NCI-H1048 (cell line): Measurements from ENCODE around the gene BCAS3.
A peak's percentile ranks its signal among the peaks of the same experiment; 100 is the strongest.

Source experiments
- DNase-seq: peaks from one replicate; lab custom pipeline; 2025; lab: John Stamatoyannopoulos, UW

Gene BCAS3

DNA sequence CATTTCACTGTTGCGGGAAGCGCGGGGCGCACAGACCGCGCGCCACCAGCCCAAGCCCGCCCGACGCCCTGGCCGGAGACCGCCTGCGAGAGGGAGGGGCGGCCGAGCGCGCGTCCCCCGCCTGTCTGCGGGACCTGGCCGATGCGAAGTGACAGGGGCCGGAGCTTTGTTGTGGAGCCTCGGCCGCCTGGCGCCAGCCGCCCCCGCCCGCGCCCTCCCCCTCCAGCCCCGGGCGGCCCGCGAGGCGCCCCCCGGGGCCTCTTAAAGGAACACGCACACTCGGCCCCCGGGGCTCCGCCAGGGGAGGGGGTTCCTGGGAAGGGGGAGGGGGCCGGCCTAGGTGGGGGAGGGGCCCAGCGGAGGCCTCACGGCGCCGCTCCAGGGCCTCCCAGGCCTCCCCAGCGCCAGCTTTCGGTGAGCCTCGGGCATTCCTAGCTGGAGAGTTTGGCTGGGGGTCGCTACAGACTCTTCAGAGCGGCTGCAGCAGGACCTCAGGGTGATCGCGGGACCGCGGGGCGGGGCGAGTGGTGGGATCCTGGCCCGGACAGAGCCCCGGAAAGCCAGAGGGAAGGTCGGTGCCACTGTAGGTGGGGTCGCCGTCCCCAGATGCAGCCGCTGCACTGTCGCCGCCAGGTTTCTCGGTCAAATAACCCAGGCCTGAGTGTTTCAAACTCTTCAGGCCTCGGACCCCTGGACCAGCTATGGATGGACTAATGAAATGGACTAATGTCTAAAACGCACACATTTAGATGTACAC is 719.6 kb downstream of the BCAS3 start:
- DNase-seq = no peak

DNA sequence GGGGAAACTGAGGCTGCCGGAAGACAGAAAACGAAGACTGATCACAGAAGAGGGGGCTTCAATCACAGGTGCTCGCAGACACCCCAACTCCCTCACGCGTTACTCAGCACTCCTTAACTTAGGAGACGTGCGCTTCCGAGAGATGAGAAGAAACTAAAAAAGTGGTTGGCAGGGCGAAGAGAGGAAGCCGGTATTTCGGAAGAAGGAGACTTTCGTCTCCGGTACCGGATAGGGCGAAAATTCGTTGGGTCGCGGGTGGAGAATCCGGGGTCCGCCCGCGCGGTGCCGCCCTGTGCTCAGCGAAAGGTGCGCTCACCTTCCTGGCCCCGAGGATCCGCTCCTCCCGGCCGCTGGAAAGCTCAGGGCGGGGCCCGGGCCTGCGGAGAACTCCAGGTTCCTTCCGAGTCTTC is 721.1 kb downstream of the BCAS3 start:
- no peak for DNase-seq

GRCh38 chr17:61399131-61400065 is 721.7 kb downstream of the BCAS3 start, which contains the start of gene TBX2:
TSS of gene TBX2 (plus strand) at chr17:61399843. CDS start at chr17:61400177, 334 bp downstream.
- peak; percentile 83 for DNase-seq

DNA sequence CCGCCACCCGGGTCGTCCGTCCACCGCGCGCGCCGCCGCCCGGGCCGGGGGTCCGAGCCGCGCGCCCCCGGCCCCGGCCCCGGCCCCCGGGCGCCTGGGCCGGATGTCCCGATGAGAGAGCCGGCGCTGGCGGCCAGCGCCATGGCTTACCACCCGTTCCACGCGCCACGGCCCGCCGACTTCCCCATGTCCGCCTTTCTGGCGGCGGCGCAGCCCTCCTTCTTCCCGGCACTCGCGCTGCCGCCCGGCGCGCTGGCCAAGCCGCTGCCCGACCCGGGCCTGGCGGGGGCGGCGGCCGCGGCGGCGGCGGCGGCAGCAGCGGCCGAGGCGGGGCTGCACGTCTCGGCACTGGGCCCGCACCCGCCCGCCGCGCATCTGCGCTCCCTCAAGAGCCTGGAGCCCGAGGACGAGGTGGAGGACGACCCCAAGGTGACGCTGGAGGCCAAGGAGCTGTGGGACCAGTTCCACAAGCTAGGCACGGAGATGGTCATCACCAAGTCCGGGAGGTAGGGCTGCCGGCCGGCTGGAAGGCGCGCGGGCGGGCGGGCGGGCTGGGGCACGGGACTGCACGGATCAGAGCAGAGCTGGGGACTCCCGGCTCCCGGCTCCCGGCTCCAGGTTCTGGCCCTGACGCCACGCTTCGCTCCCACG is 722.5 kb downstream of the BCAS3 start:
- DNase-seq = no peak

GRCh38 chr17:61400717-61401388 is 723.2 kb downstream of the BCAS3 start:
- no peak for DNase-seq

- DNase-seq = no peak
Observed at GRCh38 chr17:61401389-61402072, 723.9 kb downstream of the BCAS3 start.

DNA sequence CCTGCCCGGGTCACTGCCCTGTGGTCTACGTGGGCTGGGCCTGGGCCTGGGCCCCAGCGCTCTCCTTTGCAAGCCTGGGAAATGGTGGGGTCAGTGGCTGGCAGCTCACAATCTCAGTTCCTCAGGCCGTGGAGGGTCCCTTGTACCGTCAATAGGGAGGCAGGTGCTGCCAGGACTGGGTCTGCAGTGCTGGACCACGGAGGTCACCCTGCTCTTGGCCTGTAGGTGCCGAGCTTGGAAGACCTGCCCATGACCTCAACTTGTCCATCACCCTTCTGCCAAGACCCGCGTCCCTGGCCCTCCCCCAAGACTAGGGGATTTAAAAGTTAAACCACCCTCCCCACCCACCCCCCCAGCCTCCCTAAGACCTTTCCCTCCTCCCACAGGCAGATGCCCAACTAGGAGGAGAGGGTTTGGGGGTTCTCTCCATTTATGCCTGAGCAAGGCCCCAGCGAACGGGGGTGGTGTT is 724.5 kb downstream of the BCAS3 start:
- DNase-seq = no peak

DNA sequence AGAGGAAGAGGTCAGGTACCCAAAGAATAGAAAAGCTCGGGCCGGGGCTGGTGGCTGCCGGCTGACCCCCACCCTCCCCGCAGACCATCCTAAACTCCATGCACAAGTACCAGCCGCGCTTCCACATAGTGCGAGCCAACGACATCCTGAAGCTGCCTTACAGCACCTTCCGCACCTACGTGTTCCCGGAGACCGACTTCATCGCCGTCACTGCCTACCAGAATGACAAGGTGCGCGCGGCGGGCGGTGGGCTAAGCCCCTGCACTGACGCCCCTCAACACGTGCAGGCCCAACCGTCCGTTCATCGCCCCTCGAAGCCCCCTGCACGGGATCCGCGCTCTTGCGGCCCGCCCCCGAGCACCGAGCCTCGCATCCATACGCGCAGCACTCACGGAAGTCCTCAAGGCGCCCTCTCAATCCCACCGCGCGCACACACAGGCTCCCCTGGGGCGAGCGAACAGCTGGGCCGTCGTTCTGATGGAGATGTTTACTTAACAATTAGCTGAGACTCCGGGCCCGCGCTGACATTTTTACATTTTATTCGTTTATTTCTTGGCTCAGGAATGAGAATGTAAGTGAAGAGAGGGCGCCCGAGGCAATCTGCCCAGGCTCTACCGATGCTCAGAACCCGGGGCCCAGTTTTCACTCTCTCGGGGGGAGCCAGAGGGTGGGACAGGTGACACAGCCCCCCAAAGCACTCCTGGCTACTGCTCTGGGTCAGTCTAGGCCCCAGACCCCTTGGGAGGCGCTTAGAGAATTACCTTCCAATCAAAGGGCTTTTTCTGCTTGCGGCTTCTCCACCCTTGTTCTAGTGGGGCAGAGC is 725.5 kb downstream of the BCAS3 start:
- DNase-seq = no peak

- DNase-seq = no peak
Observed at GRCh38 chr17:61403801-61404662, 726.4 kb downstream of the BCAS3 start.

DNA sequence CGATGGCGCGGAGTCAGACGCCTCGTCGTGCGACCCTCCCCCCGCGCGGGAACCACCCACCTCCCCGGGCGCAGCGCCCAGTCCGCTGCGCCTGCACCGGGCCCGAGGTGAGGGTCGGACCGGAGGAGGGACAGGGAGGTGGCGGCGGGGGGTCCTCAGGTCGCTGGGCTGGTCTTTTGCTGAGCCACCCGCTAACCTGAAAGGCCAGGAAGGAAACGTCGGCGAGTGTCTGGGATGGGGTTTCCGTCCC is 726.9 kb downstream of the BCAS3 start:
- DNase-seq = no peak

- DNase-seq = no peak
Observed at GRCh38 chr17:61404913-61405685, 727.4 kb downstream of the BCAS3 start.

DNA sequence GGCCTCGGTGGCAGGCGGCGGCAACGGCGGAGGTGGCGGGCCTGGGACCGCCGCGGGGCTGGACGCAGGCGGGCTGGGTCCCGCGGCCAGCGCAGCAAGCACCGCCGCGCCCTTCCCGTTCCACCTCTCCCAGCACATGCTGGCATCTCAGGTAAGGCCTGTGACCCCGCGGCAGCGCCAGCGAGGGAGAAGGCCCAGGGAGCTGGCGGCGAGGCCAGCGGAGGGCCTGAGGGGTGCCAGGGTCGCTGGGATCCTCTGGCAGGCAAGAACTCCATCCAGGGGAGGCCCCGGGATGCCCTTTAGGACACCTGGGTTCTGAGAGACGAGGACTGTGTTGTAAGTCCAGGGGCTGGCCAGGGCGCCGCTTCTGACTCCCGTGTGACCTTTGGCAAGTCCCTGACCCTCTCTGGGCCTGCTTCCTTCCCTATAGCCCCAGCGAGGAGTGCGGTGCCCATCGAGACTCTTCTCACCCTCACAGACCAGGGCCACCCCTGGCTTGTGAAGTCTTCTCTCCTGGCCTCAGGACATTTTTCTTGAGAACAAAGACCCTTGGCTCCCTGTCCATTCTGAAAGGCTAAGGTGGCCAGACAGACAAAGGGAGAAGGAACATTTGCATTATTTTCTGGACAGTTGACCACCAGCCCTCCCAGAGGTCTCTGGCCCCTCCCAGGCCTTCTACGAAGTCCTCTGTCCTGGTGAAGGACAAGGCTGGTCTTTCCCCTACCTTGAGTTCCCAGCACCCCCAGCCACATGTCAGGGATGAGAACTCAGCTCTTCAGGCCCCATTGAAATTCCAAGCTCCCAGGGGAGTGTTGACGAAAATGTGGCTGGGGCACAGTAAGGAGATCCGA is 728.3 kb downstream of the BCAS3 start:
- DNase-seq = no peak

- DNase-seq = no peak
Observed at GRCh38 chr17:61406537-61406845, 728.8 kb downstream of the BCAS3 start.

DNA sequence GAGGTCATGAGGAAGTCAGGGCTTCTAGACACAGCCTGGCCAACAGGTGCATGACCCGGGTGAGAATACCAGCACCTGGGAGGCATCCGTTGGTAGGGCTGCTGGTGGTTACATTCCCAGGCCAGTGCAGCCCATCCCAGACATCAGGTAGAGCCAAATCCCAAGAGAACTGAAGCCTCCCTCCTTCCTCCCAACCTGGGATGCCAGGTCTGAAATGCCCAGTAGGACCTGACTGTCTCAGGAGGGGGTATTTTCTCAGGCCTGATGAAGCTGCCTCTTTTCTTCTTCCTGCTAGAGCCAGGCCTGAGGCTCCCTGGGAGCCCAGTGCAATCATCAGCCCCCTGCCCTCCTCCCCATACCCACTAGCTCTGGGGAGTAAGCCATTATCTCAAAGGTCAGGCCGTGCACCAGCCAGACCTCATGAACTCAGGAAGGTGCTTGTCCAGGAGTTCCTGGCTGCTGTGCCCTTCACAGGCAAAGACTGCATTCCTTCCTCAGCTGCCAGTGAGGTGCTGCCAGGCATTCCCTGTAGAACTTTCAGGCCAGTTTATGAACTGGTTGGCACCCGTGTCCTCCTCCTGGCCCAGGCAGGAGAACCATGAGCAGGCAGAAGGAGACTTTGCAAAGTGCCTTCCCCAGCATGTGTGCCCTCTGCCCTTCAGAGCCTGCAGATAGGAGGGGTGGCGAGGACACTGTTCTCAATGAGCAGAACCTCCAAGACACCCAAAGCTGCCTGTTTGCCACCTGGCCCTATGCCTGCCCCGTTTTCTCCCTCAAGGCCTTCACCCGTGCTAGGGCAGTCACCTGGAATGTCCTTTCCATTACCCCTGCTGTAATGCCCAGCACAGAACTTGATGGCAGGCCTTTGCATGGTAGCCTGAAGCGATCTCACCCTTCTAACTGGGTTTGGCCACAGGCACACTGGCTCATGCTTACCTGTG is 729.6 kb downstream of the BCAS3 start:
- no peak for DNase-seq

DNA sequence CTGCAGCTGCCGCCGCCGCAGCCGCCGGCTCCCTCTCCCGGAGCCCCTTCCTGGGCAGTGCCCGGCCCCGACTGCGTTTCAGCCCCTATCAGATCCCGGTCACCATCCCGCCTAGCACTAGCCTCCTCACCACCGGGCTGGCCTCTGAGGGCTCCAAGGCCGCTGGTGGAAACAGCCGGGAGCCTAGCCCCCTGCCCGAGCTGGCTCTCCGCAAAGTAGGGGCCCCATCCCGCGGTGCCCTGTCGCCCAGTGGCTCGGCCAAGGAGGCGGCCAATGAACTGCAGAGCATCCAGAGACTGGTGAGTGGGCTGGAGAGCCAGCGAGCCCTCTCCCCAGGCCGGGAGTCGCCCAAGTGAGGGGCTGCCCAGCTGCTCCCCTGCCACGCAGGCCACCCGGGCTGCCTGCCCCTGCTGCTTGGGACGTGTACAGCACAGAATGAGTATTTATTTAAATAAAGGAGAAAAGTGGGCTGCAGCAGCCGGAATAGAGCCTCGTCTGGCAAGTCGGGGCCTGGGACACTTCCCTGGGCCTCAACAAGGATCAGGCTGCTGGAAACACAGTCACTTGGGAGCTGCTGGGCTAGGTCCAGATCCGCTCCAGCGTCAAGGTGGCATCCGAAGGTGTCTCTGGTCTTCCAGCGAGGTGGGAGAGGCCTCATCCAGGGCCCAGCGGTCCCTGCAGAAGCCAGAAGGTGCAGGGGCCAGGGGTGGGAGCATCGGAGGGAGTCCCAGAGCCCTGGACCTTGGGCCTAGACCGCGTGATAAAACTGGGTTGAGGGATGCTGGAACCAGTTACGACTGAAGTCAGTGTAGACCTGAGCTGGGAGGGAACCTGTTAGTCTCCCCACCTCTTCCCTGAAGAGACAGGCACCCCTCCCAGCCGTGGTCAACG is 730.7 kb downstream of the BCAS3 start:
- no peak for DNase-seq
